Ovary (tissue), 9 donors: Measurements from ENCODE around the gene SFMBT2. TPM values are rescaled to one million over a fixed set of nuclear protein-coding genes. Genes with fewer than 3 reads are reported as not detected.

Experiments used
- DNase-seq, 5 donors: peaks; one replicate each; pipeline ENCODE4 v3.0.0-alpha.2; 2019 to 2020
- H3K27ac ChIP-seq, 2 donors: fragments of 200-600 bp; one replicate each; pipeline versions ENCODE4 v1.5.1 to v1.8.0; 2019 to 2022
- H3K27me3 ChIP-seq: fragments of 200-600 bp; one replicate; pipeline ENCODE4 v1.8.0; 2022
- H3K36me3 ChIP-seq: fragments of 200-600 bp; sonication (generic); one replicate; pipeline ENCODE4 v1.5.1; 2019
- H3K4me1 ChIP-seq: one replicate; pipeline ENCODE4 v1.8.1; 2013; ENCODE audit warnings: mild to moderate bottlenecking, moderate library complexity; ENCODE audit not compliant: insufficient read depth
- H3K4me3 ChIP-seq: fragments of 200-600 bp; sonication (generic); one replicate; pipeline ENCODE4 v1.5.1; 2017
- H3K9me3 ChIP-seq, 2 donors: fragments of 200-600 bp in 1 of 2; sonication (generic) in 1 of 2; one replicate each; pipeline versions ENCODE4 v1.5.1 to v1.8.1; 2013 to 2019; ENCODE audit warnings: mild to moderate bottlenecking in 1 of 2, moderate library complexity in 1 of 2
- EP300 ChIP-seq: sonication (generic); formaldehyde crosslinking; IDR thresholded peaks from one replicate; pipeline ENCODE4 v1.6.1; 2017; ENCODE audit warnings: antibody characterized with exemption
- POLR2A ChIP-seq: fragments of 450-650 bp; IDR thresholded peaks from one replicate; pipeline ENCODE4 v1.6.1; 2017; ENCODE audit warnings: antibody characterized with exemption, mild to moderate bottlenecking, moderate library complexity
- WGBS, 3 donors: extraction: QIAGEN DNeasy Blood & Tissue Kit in 1 of 3; methylation state at CpG; one replicate each; pipeline versions ENCODE4 v1.1.5 to v1.1.7; 2013 to 2017; 5-methylcytosine and 5-hydroxymethylcytosine counted together
- intact Hi-C, 4 donors: fragments of 100-400 bp; cut with DNase I; formaldehyde crosslinking; loops; one replicate each; pipeline versions ENCODE4 v1.11.0 to v1.15.1; 2022 to 2023
- polyA plus RNA-seq, 2 donors: library from polyadenylated mRNA; stranded (reverse); fragments of 200-250 nt in 1 of 2; fragments of 350-450 nt in 1 of 2; fragmentation: Illumina TruSeq in 1 of 2; extraction: RNeasy Lipid Tissue Mini Kit (QIAGEN cat#74804) in 1 of 2; gene quantifications; one replicate each; pipeline ENCODE4 v1.2.3, GENCODE V29; 2013 to 2014
- total RNA-seq, 7 donors: library from RNA; depleted of rRNA in 2 of 7; stranded (reverse); fragments of >200 nt in 2 of 7; fragmentation: NEBNext Ultra II Directional in 3 of 7; extraction: Animal tissue kit (Norgen Biotek cat#: 25700) in 3 of 7; gene quantifications; one replicate each; pipeline versions ENCODE4 v1.1.0 to v1.2.4, GENCODE V29; 2016 to 2023
- TF ChIP-seq, protein P1 (sequence below), 3 donors: fragments of 450-650 bp in 2 of 3; fragments of 200-600 bp in 1 of 3; IDR thresholded peaks; one replicate each; pipeline versions ENCODE4 v1.5.1 to v1.8.0; 2016 to 2022; ENCODE audit warnings: antibody characterized with exemption in 3 of 3, mild to moderate bottlenecking in 1 of 3
- donor health status: DM: no; HTN: no; CAD: no; lungs with moderate emphysema.
- donor health status: DM: no; HTN: no; CAD: no.
- donor health status: Bipolar disorder and iron deficiency.
- donor health status: DM: yes; HTN: yes; CAD: no.
- donor health status: DM: no; HTN: no; CAD: no.
- donor health status: DM: yes; HTN: yes; CAD: no.

Gene SFMBT2
- total and polyA plus RNA-seq, 9 donors, result 5.0 to 28.1 (median 17.8) TPM

DNA sequence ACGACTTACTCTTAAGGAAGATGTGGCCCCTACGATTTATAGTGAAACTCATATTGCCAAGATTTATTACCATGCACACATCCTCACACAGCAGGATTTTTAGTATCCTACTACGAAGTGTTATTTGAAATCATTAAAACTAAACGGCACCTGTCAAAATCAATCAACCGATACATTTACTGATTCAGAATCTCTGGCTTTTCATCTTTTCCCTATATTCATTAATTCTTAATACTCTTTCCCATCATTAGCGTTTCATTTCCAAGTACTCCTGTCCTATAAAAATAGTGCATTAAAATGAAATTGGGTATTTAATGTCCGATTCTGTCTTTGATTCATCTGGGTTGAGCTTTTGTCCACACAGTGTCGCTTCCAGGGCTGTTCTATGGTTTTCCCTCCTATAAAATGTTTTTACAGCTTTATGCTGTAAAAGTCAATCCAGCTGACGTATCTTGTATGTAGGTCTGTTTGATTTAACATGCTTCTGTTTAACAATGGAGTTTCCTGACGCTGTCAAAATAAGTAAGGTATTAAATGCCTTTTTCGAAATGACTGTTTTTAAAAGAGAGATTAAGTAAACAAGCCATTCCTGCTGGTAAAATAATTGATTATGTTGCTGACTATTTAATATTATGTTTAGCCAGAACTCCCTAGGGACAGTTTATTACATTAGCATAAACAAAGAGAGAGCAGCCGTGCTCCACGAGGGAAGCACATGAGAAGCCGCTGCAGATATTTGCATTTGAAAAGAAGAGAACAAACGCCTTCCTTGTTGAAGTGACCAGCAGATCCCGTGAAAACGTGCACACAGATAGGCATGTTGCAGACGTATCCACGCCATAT is 22.3 kb upstream of the SFMBT2 start:
- Histone ChIP-seq H3K4me3 (no peak overlapping the region), H3K9me3 (no peaks in the 10 kb centered on the region), H3K27ac (no peak overlapping the region), H3K4me1 (no peaks in the 10 kb centered on the region), H3K27me3 (no peaks in the 10 kb centered on the region), H3K36me3 (no peaks in the 10 kb centered on the region)
- TF ChIP-seq EP300, result no peak
- TF ChIP-seq POLR2A, result no peak
- TF ChIP-seq, protein P1, sequence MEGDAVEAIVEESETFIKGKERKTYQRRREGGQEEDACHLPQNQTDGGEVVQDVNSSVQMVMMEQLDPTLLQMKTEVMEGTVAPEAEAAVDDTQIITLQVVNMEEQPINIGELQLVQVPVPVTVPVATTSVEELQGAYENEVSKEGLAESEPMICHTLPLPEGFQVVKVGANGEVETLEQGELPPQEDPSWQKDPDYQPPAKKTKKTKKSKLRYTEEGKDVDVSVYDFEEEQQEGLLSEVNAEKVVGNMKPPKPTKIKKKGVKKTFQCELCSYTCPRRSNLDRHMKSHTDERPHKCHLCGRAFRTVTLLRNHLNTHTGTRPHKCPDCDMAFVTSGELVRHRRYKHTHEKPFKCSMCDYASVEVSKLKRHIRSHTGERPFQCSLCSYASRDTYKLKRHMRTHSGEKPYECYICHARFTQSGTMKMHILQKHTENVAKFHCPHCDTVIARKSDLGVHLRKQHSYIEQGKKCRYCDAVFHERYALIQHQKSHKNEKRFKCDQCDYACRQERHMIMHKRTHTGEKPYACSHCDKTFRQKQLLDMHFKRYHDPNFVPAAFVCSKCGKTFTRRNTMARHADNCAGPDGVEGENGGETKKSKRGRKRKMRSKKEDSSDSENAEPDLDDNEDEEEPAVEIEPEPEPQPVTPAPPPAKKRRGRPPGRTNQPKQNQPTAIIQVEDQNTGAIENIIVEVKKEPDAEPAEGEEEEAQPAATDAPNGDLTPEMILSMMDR (IDR thresholded peaks at IDR 0.05), result no peak
- intact Hi-C loops, result no loop called here
- no peak for DNase-seq
- WGBS, 3 donors, result 46 to 49% (median 49%) methylated on average over 19 of the region's 19 CpGs

DNA sequence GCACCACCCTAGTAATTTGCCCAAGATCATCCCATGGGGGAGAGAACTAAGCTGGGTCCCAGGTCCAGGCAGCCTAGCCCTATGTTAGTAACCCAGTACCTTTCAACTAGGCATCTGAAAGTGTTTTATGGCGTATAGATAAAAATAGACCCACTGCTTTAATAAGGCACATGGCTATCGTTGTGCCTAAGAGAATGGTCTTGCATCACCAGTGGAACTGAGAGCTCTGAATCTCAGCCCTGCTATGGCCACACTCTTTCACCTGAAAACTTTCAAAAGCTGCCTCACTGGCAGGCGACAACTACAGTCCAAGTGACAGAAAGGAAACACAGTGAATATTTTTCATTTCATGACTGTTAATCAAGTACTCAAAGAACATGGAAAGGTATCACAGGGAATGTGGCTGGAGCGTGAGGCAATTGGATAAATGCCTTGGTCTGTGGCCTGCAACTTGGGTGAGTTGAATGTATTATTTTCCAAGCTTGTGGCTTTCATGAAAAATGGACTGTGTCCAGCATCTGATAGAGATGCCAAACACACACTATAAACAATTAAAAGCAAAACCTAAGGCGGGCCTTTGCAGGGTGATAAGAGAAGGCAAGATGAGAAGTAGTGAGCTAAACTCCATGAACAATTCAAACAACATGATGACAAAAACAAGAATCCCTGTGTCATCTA is 18.0 kb upstream of the SFMBT2 start:
- Histone ChIP-seq H3K27me3 (no peaks in the 10 kb centered on the region), H3K9me3 (no peaks in the 10 kb centered on the region), H3K36me3 (no peaks in the 10 kb centered on the region), H3K27ac (no peak overlapping the region), H3K4me1 (no peaks in the 10 kb centered on the region), H3K4me3 (no peak overlapping the region)
- WGBS, 3 donors, result 83 to 87% (median 84%) methylated on average over 5 of the region's 5 CpGs
- DNase-seq, result no peak
- intact Hi-C loops, result no loop called here
- TF ChIP-seq, protein P1 (IDR thresholded peaks at IDR 0.05), result no peak
- no peak for TF ChIP-seq EP300

DNA sequence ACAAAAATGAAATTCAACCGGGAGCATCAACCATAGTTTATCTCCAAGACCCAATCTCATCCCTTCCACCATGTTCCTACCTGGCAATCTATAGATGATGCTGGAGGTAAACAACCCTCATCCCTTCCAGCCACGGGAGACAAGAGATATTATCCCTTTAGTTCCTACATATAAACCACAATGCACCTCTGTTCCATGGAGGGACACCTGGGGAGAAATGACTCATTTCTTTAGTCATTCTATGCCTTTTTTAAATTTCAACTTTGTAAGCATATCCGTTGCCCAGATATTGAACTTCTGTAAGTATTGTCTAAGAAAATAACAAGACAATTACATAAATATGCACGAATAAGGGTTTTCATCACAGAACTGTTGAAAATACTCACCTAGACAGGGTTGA is 15.5 kb upstream of the SFMBT2 start:
- intact Hi-C loops, result no loop called here
- TF ChIP-seq, protein P1 (IDR thresholded peaks at IDR 0.05), result no peak
- no peak for TF ChIP-seq POLR2A
- TF ChIP-seq EP300, result no peak
- Histone ChIP-seq H3K4me1 (no peaks in the 10 kb centered on the region), H3K27me3 (no peaks in the 10 kb centered on the region), H3K4me3 (no peak overlapping the region), H3K9me3 (no peaks in the 10 kb centered on the region), H3K27ac (no peak overlapping the region), H3K36me3 (no peaks in the 10 kb centered on the region)
- no peak for DNase-seq
- WGBS, 3 donors, result 87 to 88% (median 88%) methylated on average over 4 of the region's 4 CpGs

DNA sequence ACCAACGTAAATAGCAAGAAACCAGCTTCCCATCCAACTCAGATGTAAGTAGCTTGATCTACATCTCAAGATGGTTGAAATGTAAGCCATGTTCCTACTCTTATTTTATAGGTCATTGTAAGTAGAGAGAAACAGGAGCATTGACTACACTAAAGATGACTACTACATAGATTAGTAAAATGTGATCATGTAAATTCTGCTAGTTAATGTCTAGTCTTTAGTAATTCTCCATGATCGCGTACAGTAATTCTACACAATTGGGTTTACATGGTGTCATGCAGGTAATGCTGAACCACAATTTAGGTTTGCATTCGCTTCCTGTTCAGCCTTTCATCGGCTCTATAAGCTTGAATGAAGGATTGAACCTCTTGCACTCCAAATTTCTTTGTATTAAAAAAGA is 14.9 kb upstream of the SFMBT2 start:
- no peaks in the 10 kb centered on the region for H3K27me3 ChIP-seq
- intact Hi-C loops, result no loop called here
- TF ChIP-seq, protein P1 (IDR thresholded peaks at IDR 0.05), result no peak
- TF ChIP-seq POLR2A (no peak), EP300 (no peak)
- no peaks in the 10 kb centered on the region for H3K36me3 ChIP-seq
- WGBS, 3 donors, result 96 to 97% (median 97%) methylated on average over 5 of the region's 5 CpGs
- no peaks in the 10 kb centered on the region for H3K9me3 ChIP-seq
- no peaks in the 10 kb centered on the region for H3K4me1 ChIP-seq
- H3K4me3 ChIP-seq, result no peak overlapping the region
- H3K27ac ChIP-seq, result no peak overlapping the region
- no peak for DNase-seq
